Activated naive CD8-positive, alpha-beta T cell treated with anti-CD3 and anti-CD28 coated beads, Interleukin-2, amount 50 U/mL, for 24 hours (primary cell): ENCODE data around the gene FAM222A.

Source experiments
- ATAC-seq: fragments of 150-1000 bp; cut with Tn5 transposase; one replicate; pipeline ENCODE4 v1.10.0; 2021
- DNase-seq: peaks from one replicate; pipeline ENCODE4 v3.0.0; 2021
- H3K27ac Mint-ChIP-seq: one replicate; pipeline ENCODE4 v1.8.0; 2021; ENCODE audit warnings: mild to moderate bottlenecking, mixed read lengths
- H3K27me3 Mint-ChIP-seq: one replicate; pipeline ENCODE4 v1.8.0; 2021; ENCODE audit warnings: mixed read lengths
- H3K36me3 Mint-ChIP-seq: one replicate; pipeline ENCODE4 v1.8.0; 2021; ENCODE audit warnings: low read depth, mixed read lengths
- H3K4me1 Mint-ChIP-seq: one replicate; pipeline ENCODE4 v1.8.0; 2021; ENCODE audit warnings: mixed read lengths
- H3K4me3 Mint-ChIP-seq: one replicate; pipeline ENCODE4 v1.8.0; 2021; ENCODE audit warnings: mild to moderate bottlenecking, moderate library complexity, mixed read lengths
- H3K9me3 Mint-ChIP-seq: one replicate; pipeline ENCODE4 v1.8.0; 2021; ENCODE audit warnings: mixed read lengths

Gene FAM222A

GRCh38 chr12:109722721-109723094 lies 9.1 kb downstream of the FAM222A start:
- H3K4me1 Mint-ChIP-seq: no peaks in the 10 kb centered on the region

GRCh38 chr12:109723311-109723881 lies 9.8 kb downstream of the FAM222A start:
- no peak for ATAC-seq
- no peaks in the 10 kb centered on the region for H3K4me1 Mint-ChIP-seq
- H3K36me3 Mint-ChIP-seq: no peaks in the 10 kb centered on the region
- H3K27ac Mint-ChIP-seq: no peak overlapping the region
- peaks cover 6% of the 10 kb centered on the region for H3K27me3 Mint-ChIP-seq
- DNase-seq: no peak
- H3K9me3 Mint-ChIP-seq: no peaks in the 10 kb centered on the region
- no peak overlapping the region for H3K4me3 Mint-ChIP-seq

More at GRCh38 chr12:109722721-109723094, 9.1 kb downstream of the FAM222A start:
- Mint-ChIP-seq H3K9me3 (no peaks in the 10 kb centered on the region), H3K27ac (no peak overlapping the region), H3K36me3 (no peaks in the 10 kb centered on the region), H3K27me3 (peaks cover 9% of the 10 kb centered on the region), H3K4me3 (no peak overlapping the region)
- ATAC-seq (no peak), DNase-seq (no peak)

DNA sequence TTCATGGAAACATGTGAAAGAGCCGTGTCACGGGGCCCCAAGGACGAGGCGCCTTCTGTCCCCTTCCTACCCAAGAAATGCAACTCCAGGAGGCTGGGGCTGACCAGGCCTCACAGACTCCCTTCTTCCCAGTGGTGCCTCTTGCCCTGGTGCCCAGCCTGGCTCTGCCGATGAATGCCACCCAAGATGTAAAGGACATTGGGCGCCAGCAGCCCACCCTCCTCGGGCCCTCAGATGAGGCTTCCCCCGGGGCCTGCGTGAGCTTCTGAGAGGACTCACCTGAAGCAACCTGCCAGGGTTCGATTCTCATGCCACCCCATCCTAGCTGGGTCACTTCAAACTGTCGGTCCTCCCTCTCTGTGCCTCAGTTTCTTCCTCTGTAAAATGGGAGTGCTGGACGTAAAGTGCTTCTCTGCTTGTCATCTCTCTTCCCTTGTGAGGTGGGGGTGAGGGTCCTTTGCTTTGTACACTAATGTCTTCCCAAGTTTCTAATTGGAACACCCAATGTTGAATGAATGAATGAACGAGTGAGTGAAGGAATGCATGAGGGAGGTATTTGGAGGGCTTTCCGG lies 10.8 kb downstream of the FAM222A start:
- no peaks in the 10 kb centered on the region for H3K9me3 Mint-ChIP-seq
- no peaks in the 10 kb centered on the region for H3K36me3 Mint-ChIP-seq
- no peaks in the 10 kb centered on the region for H3K27me3 Mint-ChIP-seq
- ATAC-seq (no peak), DNase-seq (no peak)
- no peak overlapping the region for H3K27ac Mint-ChIP-seq
- H3K4me1 Mint-ChIP-seq: no peaks in the 10 kb centered on the region
- H3K4me3 Mint-ChIP-seq: no peak overlapping the region

DNA sequence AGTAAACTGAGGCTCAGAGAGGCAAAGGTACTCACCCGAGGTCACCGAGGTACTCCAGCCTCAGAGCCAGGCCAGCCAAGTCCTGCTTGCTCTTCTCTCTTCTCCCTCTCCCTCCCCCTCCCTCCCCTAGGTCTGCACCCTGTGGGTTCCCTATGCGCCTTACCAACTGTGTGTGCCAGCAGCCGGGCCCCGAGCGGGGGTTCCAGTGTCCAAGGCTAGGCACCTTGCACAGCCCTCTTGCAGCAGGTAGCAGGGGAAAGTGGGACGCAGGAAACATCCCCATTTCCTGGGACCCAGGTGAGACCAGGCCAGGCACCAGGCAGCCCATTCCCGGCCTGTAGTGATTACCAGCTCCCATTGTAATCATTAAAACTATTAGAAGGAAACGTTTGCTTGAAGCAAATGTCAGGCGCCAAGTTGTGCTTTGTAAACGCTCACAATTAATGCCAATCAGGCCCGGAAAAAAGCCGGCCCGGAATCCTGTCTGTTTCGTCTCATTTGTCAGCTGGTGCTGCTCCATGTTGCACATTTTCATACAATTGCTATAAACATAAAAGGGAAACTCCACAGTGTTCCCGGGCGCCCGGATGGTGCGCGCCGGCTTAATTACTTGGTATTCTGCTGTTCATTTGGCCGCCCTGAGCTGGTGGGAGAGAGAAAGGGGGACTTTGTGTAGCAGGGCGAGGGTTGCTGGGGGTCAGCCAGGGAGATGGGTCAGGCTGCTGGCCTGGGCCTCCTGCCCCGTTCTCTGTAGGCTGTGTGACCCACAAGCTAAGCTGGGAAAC lies 11.9 kb downstream of the FAM222A start:
- ATAC-seq (no peak), DNase-seq (no peak)
- H3K27ac Mint-ChIP-seq: no peak overlapping the region
- no peaks in the 10 kb centered on the region for H3K4me1 Mint-ChIP-seq
- H3K4me3 Mint-ChIP-seq: no peak overlapping the region
- H3K27me3 Mint-ChIP-seq: no peaks in the 10 kb centered on the region
- H3K36me3 Mint-ChIP-seq: no peaks in the 10 kb centered on the region
- no peaks in the 10 kb centered on the region for H3K9me3 Mint-ChIP-seq

GRCh38 chr12:109726106-109726497 lies 12.5 kb downstream of the FAM222A start:
- ATAC-seq: no peak
- no peak overlapping the region for H3K4me3 Mint-ChIP-seq
- no peaks in the 10 kb centered on the region for H3K36me3 Mint-ChIP-seq
- H3K9me3 Mint-ChIP-seq: no peaks in the 10 kb centered on the region
- H3K27me3 Mint-ChIP-seq: no peaks in the 10 kb centered on the region
- DNase-seq: no peak
- no peaks in the 10 kb centered on the region for H3K4me1 Mint-ChIP-seq
- H3K27ac Mint-ChIP-seq: no peak overlapping the region

DNA sequence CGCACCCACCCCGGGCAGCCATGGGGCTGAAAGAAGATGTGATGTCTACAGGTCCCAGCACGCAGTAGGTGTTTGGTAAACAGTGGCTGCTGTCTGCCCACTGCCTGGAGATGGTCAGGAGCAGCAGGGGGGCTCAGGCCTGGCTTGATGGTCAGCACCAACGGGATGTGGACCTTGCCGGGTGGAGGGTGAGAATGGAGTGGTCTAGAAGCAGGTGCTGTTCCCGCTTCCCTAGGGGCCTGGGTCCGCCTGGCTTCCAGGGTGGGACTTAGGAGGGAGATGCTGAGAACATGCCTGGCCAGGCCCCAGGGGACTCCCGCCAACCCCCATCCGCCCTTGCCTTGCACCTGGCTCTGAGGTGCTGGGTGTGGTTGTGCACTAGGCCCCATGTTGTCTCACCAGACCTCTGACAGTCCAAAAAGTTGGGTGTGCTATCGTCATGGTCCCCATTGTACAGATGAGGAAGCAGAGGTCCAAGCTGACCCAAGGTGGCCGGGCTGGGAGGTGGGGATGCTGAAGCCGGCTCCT lies 12.9 kb downstream of the FAM222A start:
- ATAC-seq: no peak
- H3K27me3 Mint-ChIP-seq: no peaks in the 10 kb centered on the region
- H3K9me3 Mint-ChIP-seq: no peaks in the 10 kb centered on the region
- H3K36me3 Mint-ChIP-seq: no peaks in the 10 kb centered on the region
- H3K4me1 Mint-ChIP-seq: no peaks in the 10 kb centered on the region
- DNase-seq: no peak
- no peak overlapping the region for H3K27ac Mint-ChIP-seq
- no peak overlapping the region for H3K4me3 Mint-ChIP-seq

- H3K27me3 Mint-ChIP-seq: no peaks in the 10 kb centered on the region
- DNase-seq (no peak), ATAC-seq (no peak)
- no peak overlapping the region for H3K27ac Mint-ChIP-seq
- no peaks in the 10 kb centered on the region for H3K36me3 Mint-ChIP-seq
- H3K4me1 Mint-ChIP-seq: no peaks in the 10 kb centered on the region
- no peak overlapping the region for H3K4me3 Mint-ChIP-seq
- H3K9me3 Mint-ChIP-seq: no peaks in the 10 kb centered on the region
These were observed 13.6 kb downstream of the FAM222A start for GRCh38 chr12:109727039-109727723.

DNA sequence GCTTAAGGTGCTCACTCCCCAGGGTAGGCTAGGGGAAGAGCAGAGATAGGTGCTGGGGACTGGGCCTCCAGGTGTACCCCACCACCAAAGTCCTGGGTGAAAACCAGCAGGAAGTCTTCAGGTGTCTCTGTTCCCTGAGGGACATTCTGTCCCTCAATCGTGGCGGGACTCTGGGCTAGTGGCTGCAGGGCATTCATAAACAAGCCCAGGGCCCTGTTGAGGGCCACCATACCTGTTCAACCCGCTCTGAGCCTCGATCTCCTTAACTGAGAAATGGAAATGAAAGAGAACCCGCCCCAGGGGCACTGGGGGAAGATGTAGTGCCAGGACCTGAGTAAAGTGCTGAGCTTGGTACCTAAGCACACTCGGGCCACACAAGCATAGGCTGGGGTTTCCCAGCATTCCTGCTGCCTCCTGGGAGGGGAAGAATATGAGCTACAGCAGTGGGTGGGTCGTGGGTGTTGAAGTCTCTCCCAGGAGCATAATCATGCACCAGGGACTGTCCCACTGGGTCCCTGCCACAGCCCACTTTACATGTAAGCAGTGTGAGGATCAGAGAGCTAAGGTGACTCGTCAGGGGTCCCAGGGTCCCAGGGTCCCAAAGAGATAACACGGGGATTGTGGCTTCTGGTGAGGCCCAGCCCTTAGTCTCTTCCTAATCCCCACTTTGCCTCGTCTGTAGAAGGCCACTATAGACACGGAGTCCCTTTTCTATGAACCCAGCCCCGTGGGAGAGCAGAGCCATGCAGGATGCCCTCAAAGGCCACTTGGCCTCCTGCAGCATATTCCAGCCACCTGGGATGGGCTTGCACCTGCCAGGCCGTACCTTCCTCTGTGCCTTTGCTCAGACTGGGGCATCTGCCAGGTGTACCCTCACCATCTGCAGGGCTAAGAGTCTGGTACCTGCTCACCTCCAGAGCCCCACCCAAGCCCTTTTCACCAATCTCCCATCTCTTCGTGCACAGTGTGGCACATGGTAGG lies 14.4 kb downstream of the FAM222A start:
- H3K9me3 Mint-ChIP-seq: no peaks in the 10 kb centered on the region
- no peak overlapping the region for H3K27ac Mint-ChIP-seq
- no peak for DNase-seq
- ATAC-seq: no peak
- no peak overlapping the region for H3K4me3 Mint-ChIP-seq
- no peaks in the 10 kb centered on the region for H3K36me3 Mint-ChIP-seq
- no peaks in the 10 kb centered on the region for H3K4me1 Mint-ChIP-seq
- peaks cover 4% of the 10 kb centered on the region for H3K27me3 Mint-ChIP-seq

DNA sequence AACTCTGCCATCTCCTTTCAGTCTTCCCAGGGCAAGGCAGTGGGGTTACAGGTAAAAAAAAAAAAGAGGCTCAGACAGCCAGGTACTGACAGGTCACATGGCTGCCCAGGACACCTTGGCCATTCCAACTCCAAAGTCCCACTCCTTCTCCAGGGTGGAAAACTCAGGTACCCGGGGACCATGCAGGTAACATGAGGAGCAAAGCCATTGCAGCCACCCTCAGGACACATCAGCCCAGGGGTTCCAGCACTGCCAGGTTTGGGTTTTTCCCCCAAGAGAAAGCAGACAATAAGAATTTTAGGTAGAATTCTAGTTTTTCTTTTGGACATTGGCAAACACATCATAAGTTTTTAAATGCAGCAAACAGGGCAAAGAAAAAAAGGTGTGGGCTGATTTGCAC lies 15.3 kb downstream of the FAM222A start:
- Mint-ChIP-seq H3K4me3 (no peak overlapping the region), H3K36me3 (no peaks in the 10 kb centered on the region), H3K27ac (no peak overlapping the region), H3K9me3 (no peaks in the 10 kb centered on the region), H3K4me1 (no peaks in the 10 kb centered on the region), H3K27me3 (peaks cover 9% of the 10 kb centered on the region)
- ATAC-seq: no peak
- DNase-seq: no peak

DNA sequence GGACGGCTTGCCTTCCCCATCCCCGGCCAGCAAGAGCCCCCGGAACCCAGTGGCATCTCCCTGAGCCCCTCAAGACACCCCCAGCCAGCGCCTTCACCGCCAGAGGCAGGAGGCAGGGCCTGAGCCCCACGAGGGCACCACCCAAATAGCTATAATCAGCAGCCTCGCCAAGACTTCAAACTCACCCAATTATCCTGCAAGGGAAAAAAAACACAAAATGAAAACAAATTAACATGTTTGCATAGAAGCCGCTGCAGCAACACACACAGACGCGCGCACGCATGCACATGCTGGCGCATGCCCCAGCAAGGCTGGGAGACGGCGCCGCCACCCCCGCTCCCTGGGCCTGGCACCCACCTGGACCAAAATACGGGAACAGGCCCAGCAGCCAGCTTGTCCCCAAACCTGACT lies 15.8 kb downstream of the FAM222A start:
- Mint-ChIP-seq H3K4me1 (no peaks in the 10 kb centered on the region), H3K9me3 (no peaks in the 10 kb centered on the region), H3K27me3 (peaks cover 11% of the 10 kb centered on the region), H3K27ac (no peak overlapping the region), H3K36me3 (no peaks in the 10 kb centered on the region), H3K4me3 (no peak overlapping the region)
- no peak for DNase-seq
- ATAC-seq: no peak

DNA sequence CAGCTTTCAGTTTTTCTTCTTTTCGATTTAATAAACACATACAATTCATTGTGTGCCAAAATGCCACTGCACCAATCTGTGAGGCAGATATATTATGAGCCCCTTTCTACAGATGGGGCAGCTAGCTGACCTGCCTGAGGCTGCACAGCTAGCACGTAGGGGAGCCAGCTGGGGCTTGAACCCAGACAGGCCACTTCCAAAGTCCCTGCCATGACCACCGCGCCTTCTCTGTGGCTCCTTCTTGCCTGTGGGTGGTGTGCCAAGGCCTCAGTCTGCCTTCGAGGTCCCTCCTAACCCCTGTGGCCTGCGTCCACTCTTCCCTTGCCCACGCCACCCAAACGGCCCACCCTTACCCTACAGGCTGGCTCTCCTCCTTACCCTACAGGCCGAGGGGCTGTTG lies 16.2 kb downstream of the FAM222A start:
- no peaks in the 10 kb centered on the region for H3K36me3 Mint-ChIP-seq
- H3K4me1 Mint-ChIP-seq: no peaks in the 10 kb centered on the region
- H3K9me3 Mint-ChIP-seq: no peaks in the 10 kb centered on the region
- peaks cover 13% of the 10 kb centered on the region for H3K27me3 Mint-ChIP-seq
- ATAC-seq (no peak), DNase-seq (no peak)
- no peak overlapping the region for H3K27ac Mint-ChIP-seq
- H3K4me3 Mint-ChIP-seq: no peak overlapping the region

- H3K27ac Mint-ChIP-seq: no peak overlapping the region
These were observed 16.9 kb downstream of the FAM222A start for GRCh38 chr12:109730306-109731145.

DNA sequence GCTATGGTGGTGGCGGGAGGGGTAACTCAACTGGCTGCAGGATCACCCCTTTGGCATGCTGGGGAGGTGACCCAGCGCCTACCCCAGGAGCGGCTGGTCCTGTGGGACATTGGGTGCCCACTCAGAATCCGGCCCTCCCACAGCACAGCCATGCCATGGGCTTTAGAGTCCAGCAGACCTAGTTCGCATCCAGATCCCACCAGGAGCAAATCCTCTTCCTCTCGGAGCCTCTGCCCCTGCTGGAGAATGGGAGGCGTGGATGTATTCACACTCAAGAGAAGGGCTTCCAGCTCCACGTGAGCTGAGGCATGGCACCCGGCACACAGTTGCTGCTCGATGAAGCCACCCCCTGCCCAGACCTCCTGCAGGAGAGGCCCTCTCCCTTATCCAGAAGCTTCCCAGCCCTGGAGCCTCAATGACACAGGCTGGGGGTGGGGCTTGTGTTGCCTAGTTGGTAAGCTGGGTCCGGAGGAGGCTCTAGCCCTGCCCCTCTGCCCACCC lies 17.7 kb downstream of the FAM222A start:
- ATAC-seq (no peak), DNase-seq (no peak)
- no peaks in the 10 kb centered on the region for H3K36me3 Mint-ChIP-seq
- no peak overlapping the region for H3K27ac Mint-ChIP-seq
- no peaks in the 10 kb centered on the region for H3K4me1 Mint-ChIP-seq
- H3K9me3 Mint-ChIP-seq: no peaks in the 10 kb centered on the region
- no peak overlapping the region for H3K4me3 Mint-ChIP-seq
- peaks cover 23% of the 10 kb centered on the region for H3K27me3 Mint-ChIP-seq

More at GRCh38 chr12:109730306-109731145, 16.9 kb downstream of the FAM222A start:
- H3K9me3 Mint-ChIP-seq: no peaks in the 10 kb centered on the region
- no peaks in the 10 kb centered on the region for H3K36me3 Mint-ChIP-seq
- DNase-seq (no peak), ATAC-seq (no peak)
- H3K4me3 Mint-ChIP-seq: no peak overlapping the region
- peaks cover 20% of the 10 kb centered on the region for H3K27me3 Mint-ChIP-seq
- H3K4me1 Mint-ChIP-seq: no peaks in the 10 kb centered on the region
